ENCODE data around the gene PEX16.
"Not testable (repeated sequence)": the region's sequence is repeated elsewhere in the genome, so short reads cannot be mapped to it uniquely, and the experiment has no call there.

The PEX16 gene

GRCh38 chr11:45917286-45917622 is 423 bp downstream of the PEX16 start:
- DNase-seq, result no peak

GRCh38 chr11:45915446-45915845 is 2.2 kb downstream of the PEX16 start:
- DNase-seq, result no peak

GRCh38 chr11:45913942-45914635 is 3.6 kb downstream of the PEX16 start:
- DNase-seq, result no peak

- DNase-seq, result no peak
Observed at GRCh38 chr11:45913514-45913913, 4.2 kb downstream of the PEX16 start.

GRCh38 chr11:45910623-45911022 is 7.1 kb downstream of the PEX16 start:
- no peak for DNase-seq

GRCh38 chr11:45909594-45910475 is 7.8 kb downstream of the PEX16 start:
- DNase-seq, result no peak

GRCh38 chr11:45907911-45908370 is 9.7 kb downstream of the PEX16 start:
- no peak for DNase-seq

GRCh38 chr11:45906965-45907611 is 10.6 kb downstream of the PEX16 start, which contains the start of gene FREY1:
FREY1 (minus strand) TSS chr11:45907271; CDS start chr11:45907245, 26 bp downstream.
- DNase-seq, result no peak

- DNase-seq, result no peak
Observed at GRCh38 chr11:45906096-45906682, 11.5 kb downstream of the PEX16 start.

GRCh38 chr11:45905576-45905975 is 12.1 kb downstream of the PEX16 start:
- DNase-seq, result not testable (repeated sequence)

- DNase-seq, result no peak
Observed at GRCh38 chr11:45905095-45905494, 12.6 kb downstream of the PEX16 start.

GRCh38 chr11:45904309-45904915 is 13.3 kb downstream of the PEX16 start:
- DNase-seq, result no peak

GRCh38 chr11:45902452-45903380 is 15.0 kb downstream of the PEX16 start:
- DNase-seq, result no peak

GRCh38 chr11:45901626-45902025 is 16.1 kb downstream of the PEX16 start:
- DNase-seq, result no peak

GRCh38 chr11:45900916-45901617 is 16.6 kb downstream of the PEX16 start:
- DNase-seq, result no peak

- not testable (repeated sequence) for DNase-seq
Observed at GRCh38 chr11:45900175-45900800, 17.4 kb downstream of the PEX16 start.

GRCh38 chr11:45899448-45900174 is 18.1 kb downstream of the PEX16 start:
- DNase-seq, result peak; percentile 57

GRCh38 chr11:45899086-45899447 is 18.6 kb downstream of the PEX16 start:
- no peak for DNase-seq

GRCh38 chr11:45897556-45897955 is 20.1 kb downstream of the PEX16 start:
- no peak for DNase-seq
